Neutrophil (primary cell): ENCODE measurements around the gene CCDC85A.
A peak's percentile ranks its signal among the peaks of the same experiment; 100 is the strongest.
"Not testable (repeated sequence)": the region's sequence is repeated elsewhere in the genome, so short reads cannot be mapped to it uniquely, and the experiment has no call there.

ENCODE experiments used
- H3K27ac ChIP-seq: fragments of 200-600 bp; sonication (generic); 2 replicates; pipeline ENCODE4 v1.5.1; 2016; ENCODE audit warnings: mild to moderate bottlenecking, moderate library complexity
- H3K27me3 ChIP-seq: fragments of 200-600 bp; sonication (generic); 2 replicates; pipeline ENCODE4 v1.6.0; 2016; ENCODE audit warnings: mild to moderate bottlenecking
- H3K36me3 ChIP-seq: fragments of 200-600 bp; sonication (generic); 2 replicates; pipeline ENCODE4 v1.5.1; 2017
- H3K4me1 ChIP-seq, 2 experiments: fragments of 200-600 bp in 1 of 2; sonication (generic) in 1 of 2; 1 replicate in 1 of 2; 2 replicates in 1 of 2; pipeline versions ENCODE4 v1.5.1 to v1.6.1; 2013 to 2016; ENCODE audit warnings: low read depth in 1 of 2, low read length in 1 of 2, mild to moderate bottlenecking in 1 of 2, moderate library complexity in 1 of 2; ENCODE audit not compliant: control insufficient read depth in 1 of 2, insufficient read depth in 1 of 2
- H3K4me3 ChIP-seq, 2 experiments: fragments of 200-600 bp in 1 of 2; sonication (generic) in 1 of 2; 1 replicate in 1 of 2; 2 replicates in 1 of 2; pipeline ENCODE4 v1.5.1; 2013 to 2016; ENCODE audit warnings: low read depth in 1 of 2, low read length in 1 of 2, mild to moderate bottlenecking in 1 of 2, moderate library complexity in 1 of 2
- H3K9me3 ChIP-seq: fragments of 200-600 bp; sonication (generic); 2 replicates; pipeline ENCODE4 v1.5.1; 2016
- TF ChIP-seq, protein P1 (sequence below): fragments of 200-600 bp; sonication (generic); IDR thresholded peaks from 2 replicates; pipeline ENCODE4 v1.5.1; 2016; ENCODE audit warnings: antibody characterized with exemption

Gene CCDC85A

DNA sequence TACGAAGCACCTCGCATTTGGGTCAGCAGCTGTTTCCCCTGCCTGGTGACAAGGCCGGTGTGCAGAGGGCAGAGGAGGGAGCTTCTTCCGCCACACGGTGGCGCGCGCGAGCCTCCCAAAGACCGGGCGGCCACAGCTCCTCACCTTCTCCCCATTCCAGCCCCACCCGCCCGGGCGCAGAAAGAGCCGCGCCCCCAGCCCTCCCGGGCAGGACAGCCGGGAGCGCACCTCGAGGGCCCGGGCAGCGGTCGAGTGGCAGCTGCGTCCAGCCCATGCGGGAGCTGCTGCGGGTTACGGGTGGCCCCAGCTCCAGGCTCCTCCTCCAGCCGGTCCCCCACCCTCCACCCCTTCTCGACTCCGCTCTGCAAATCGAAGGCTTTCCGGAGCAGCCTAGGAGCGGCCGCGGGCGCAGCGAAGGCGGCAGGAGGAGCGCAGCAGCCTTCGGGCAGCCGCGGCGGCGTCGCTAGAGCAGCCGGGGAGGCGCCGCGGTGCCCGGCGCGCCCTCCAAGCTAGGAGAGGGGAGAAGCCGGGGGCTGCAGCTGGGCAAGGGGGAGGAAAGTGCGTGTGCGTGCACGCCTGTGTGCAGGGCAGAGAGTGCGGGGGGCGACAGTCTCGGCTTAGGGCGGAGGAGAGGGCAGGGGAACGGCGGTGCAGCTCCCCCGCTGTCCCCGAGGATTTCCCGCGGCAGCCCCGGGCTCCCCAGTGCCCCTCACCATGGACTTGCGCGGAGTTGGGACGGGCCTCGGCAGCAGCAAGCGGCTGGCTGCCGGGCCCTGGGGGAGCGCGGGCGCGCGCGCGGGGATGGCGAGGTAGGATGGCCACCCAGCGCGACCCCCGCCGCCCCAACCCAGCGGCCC, at the start of gene CCDC85A:
TSS of gene CCDC85A (plus strand) at position 348 of the 857 bp plus-strand sequence. CDS start 635 bp downstream, outside the sequence.
- TF ChIP-seq, protein P1, sequence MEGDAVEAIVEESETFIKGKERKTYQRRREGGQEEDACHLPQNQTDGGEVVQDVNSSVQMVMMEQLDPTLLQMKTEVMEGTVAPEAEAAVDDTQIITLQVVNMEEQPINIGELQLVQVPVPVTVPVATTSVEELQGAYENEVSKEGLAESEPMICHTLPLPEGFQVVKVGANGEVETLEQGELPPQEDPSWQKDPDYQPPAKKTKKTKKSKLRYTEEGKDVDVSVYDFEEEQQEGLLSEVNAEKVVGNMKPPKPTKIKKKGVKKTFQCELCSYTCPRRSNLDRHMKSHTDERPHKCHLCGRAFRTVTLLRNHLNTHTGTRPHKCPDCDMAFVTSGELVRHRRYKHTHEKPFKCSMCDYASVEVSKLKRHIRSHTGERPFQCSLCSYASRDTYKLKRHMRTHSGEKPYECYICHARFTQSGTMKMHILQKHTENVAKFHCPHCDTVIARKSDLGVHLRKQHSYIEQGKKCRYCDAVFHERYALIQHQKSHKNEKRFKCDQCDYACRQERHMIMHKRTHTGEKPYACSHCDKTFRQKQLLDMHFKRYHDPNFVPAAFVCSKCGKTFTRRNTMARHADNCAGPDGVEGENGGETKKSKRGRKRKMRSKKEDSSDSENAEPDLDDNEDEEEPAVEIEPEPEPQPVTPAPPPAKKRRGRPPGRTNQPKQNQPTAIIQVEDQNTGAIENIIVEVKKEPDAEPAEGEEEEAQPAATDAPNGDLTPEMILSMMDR: peak; percentile 42
- H3K27me3 ChIP-seq: peaks cover 99% of the 10 kb centered on the region
- peak within 1 kb of the TSS in 1 of 2 experiments; percentile 44 for H3K4me3 ChIP-seq
- peaks cover 9 to 19% of the 10 kb centered on the region in 2 experiments for H3K4me1 ChIP-seq
- no peaks in the 10 kb centered on the region for H3K9me3 ChIP-seq
- H3K27ac ChIP-seq: no peak within 1 kb of the TSS
- no peaks in the 10 kb centered on the region for H3K36me3 ChIP-seq

DNA sequence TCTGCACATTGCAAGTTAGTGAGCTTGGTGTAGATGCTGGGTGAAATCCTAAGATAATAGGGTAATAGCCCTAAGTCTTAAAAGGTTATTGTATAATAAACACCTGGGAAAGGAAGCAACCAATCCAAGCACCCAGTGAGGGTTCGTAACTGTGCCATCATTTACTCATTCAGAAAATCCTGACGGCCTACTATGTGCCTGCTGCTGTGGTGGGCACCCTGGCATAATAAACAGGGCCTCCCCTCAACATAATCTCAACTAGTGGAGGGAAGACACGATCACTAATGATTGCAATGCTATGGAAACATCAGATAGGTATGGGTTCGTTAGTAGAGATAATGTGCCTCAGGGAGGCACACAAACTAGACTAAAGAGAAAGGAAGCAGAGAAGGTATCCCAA, 48.9 kb upstream of the CCDC85A start:
- TF ChIP-seq, protein P1: no peak
- Histone ChIP-seq H3K27me3 (no peaks in the 10 kb centered on the region), H3K27ac (no peak overlapping the region), H3K36me3 (no peaks in the 10 kb centered on the region), H3K4me1 (no peaks in the 10 kb centered on the region), H3K9me3 (no peaks in the 10 kb centered on the region), H3K4me3 (no peak overlapping the region)

DNA sequence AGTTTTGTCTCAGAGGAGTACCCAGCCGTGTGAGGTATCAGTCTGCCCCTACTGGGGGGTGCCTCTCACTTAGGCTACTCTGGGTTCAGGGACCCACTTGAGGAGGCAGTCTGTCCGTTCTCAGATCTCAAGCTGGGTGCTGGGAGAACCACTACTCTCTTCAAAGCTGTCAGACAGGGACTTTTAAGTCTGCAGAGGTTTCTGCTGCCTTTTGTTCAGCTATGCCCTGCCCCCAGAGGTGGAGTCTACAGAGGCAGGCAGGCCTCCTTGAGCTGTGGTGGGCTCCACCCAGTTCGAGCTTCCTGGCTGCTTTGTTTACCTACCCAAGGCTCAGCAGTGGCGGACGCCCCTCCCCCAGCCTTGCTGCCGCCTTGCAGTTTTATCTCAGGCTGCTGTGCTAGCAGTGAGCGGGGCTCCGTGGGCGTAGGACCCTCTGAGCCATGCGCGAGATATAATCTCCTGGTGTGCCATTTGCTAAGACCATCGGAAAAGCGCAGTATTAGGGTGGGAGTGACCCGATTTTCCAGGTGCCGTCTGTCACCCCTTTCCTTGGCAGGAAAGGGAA, 41.2 kb upstream of the CCDC85A start:
- not testable (repeated sequence) for H3K27me3 ChIP-seq, H3K9me3 ChIP-seq, H3K4me1 ChIP-seq, H3K27ac ChIP-seq, H3K36me3 ChIP-seq, H3K4me3 ChIP-seq

DNA sequence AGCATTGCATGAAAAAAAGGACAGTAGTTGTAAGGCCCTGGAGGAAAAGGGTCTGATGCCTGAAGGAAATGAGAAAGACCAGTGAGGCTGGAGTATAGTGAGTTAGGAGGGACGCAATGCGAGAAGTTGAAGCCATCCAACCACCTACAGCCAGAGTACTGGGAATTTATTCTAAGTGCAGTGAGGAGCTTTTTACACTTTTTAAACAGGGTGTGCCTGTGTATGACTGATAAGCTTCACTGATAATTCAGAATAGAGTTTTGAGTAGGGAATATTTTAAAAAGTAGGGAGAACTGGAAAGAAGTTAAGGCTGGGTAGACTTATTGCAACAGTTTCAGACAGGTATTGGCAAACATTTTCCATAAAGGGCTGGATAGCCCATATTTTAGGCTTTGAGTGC, 35.9 kb upstream of the CCDC85A start:
- Histone ChIP-seq H3K36me3 (no peaks in the 10 kb centered on the region), H3K4me1 (no peaks in the 10 kb centered on the region), H3K27ac (no peak overlapping the region), H3K9me3 (no peaks in the 10 kb centered on the region), H3K27me3 (no peaks in the 10 kb centered on the region), H3K4me3 (no peak overlapping the region)
- TF ChIP-seq, protein P1: no peak

DNA sequence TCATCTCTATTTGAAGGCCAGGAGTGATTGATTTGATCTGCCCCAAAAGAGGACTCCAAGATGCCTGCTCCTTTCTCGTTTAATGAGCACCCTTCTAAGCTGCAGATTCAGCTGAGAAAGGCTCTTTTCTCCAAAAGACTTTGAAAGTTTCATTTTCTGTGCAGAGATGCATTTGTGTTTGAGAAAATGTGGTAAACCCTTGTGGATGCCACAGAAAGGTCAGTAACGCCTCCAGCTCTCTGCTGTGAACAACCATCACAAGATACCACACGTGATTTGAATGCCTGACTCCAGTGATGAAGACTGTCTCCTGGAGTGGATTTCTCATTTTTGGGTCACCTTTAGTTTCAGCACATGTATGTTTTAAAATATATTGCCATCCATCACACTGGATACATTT, 35.0 kb upstream of the CCDC85A start:
- no peak overlapping the region for H3K4me3 ChIP-seq
- no peaks in the 10 kb centered on the region for H3K9me3 ChIP-seq
- no peaks in the 10 kb centered on the region for H3K4me1 ChIP-seq
- H3K27me3 ChIP-seq: no peaks in the 10 kb centered on the region
- H3K36me3 ChIP-seq: no peaks in the 10 kb centered on the region
- TF ChIP-seq, protein P1: no peak
- H3K27ac ChIP-seq: no peak overlapping the region

DNA sequence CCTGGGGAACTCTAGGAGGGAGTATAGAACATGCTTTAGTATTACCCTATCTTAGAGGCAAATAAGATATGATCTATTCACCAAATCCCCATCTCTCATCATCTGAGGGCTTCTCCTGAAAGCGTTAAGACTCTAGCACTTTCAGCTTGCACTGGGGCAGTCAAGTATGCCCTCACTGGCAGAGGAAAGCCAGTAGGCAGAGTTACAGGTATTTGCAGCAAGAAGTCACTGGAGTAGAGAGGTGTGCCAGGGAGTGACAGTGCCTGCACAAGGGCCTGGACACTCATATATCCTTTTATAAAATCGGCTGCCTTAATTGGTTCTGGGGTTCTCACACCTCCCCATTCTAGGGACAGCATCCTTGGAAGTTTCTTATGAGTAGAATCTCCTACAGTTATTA, 31.9 kb upstream of the CCDC85A start:
- TF ChIP-seq, protein P1: no peak
- no peaks in the 10 kb centered on the region for H3K27me3 ChIP-seq
- no peaks in the 10 kb centered on the region for H3K36me3 ChIP-seq
- H3K27ac ChIP-seq: no peak overlapping the region
- H3K4me1 ChIP-seq: no peaks in the 10 kb centered on the region
- no peak overlapping the region for H3K4me3 ChIP-seq
- no peaks in the 10 kb centered on the region for H3K9me3 ChIP-seq
